Heart left ventricle (tissue), 16 donors: ENCODE results near the gene LIMA1. TPM values are rescaled to one million over a fixed set of nuclear protein-coding genes. Genes with fewer than 3 reads are reported as not detected.

ENCODE experiments used
- ATAC-seq, 4 donors: fragments of 200-7000 bp; cut with Tn5 transposase; one replicate each; pipeline ENCODE4 v1.9.1; 2020 to 2022; ENCODE audit warnings: moderate library complexity in 4 of 4, mild to moderate bottlenecking in 3 of 4, moderate number of reproducible peaks in 1 of 4
- DNase-seq, 5 donors: peaks; one replicate each; pipeline ENCODE4 v3.0.0-alpha.2; 2020
- H3K27ac ChIP-seq, 12 donors: fragments of 200-600 bp; sonication (generic) in 4 of 12; one replicate each; pipeline versions ENCODE4 v1.5.0 to v1.8.0; 2016 to 2022; ENCODE audit warnings: mild to moderate bottlenecking in 2 of 12
- H3K27me3 ChIP-seq, 9 donors: fragments of 200-600 bp; sonication (generic) in 2 of 9; one replicate each; pipeline versions ENCODE4 v1.5.1 to v1.8.0; 2016 to 2022; ENCODE audit warnings: mild to moderate bottlenecking in 3 of 9
- H3K36me3 ChIP-seq, 9 donors: fragments of 200-600 bp; sonication (generic) in 2 of 9; one replicate each; pipeline versions ENCODE4 v1.5.0 to v1.8.0; 2018 to 2022; ENCODE audit warnings: mild to moderate bottlenecking in 2 of 9
- H3K4me1 ChIP-seq, 12 donors: fragments of 200-600 bp; sonication (generic) in 4 of 12; one replicate each; pipeline versions ENCODE4 v1.5.0 to v1.8.0; 2016 to 2022; ENCODE audit warnings: mild to moderate bottlenecking in 3 of 12
- H3K4me3 ChIP-seq, 12 donors: fragments of 200-600 bp; sonication (generic) in 4 of 12; one replicate each; pipeline versions ENCODE4 v1.5.0 to v1.8.0; 2017 to 2022; ENCODE audit warnings: mild to moderate bottlenecking in 9 of 12, moderate library complexity in 4 of 12
- H3K9me3 ChIP-seq, 12 donors: fragments of 200-600 bp; sonication (generic) in 4 of 12; one replicate each; pipeline versions ENCODE4 v1.5.0 to v1.8.0; 2016 to 2022; ENCODE audit warnings: mild to moderate bottlenecking in 1 of 12
- POLR2A ChIP-seq, 2 donors: fragments of 450-650 bp; IDR thresholded peaks; one replicate each; pipeline ENCODE4 v1.6.1; 2017; ENCODE audit warnings: antibody characterized with exemption in 2 of 2, mild to moderate bottlenecking in 2 of 2, moderate library complexity in 2 of 2
- WGBS, 4 donors: extraction: QIAGEN DNeasy Blood & Tissue Kit in 2 of 4; methylation state at CpG; one replicate each; pipeline versions ENCODE4 v1.1.5 to v1.1.7; 2013 to 2018; 5-methylcytosine and 5-hydroxymethylcytosine counted together
- intact Hi-C, 10 donors: fragments of 100-400 bp; cut with DNase I; formaldehyde crosslinking; loops; one replicate each; pipeline versions ENCODE4 v1.11.1 to v1.14.2; 2022
- polyA plus RNA-seq, 2 donors: library from polyadenylated mRNA; stranded (reverse); fragments of 200-250 nt; gene quantifications; one replicate each; pipeline ENCODE4 v1.2.3, GENCODE V29; 2013
- total RNA-seq, 9 donors: library from RNA; depleted of rRNA in 2 of 9; stranded (reverse); fragments of >200 nt in 2 of 9; fragmentation: NEBNext Ultra II Directional in 3 of 9; extraction: Animal tissue kit (Norgen Biotek cat#: 25700) in 3 of 9; gene quantifications; one replicate each; pipeline versions ENCODE4 v1.1.0 to v1.2.4, GENCODE V29; 2016 to 2023
- TF ChIP-seq, protein P1 (sequence below), 12 donors: fragments of 200-600 bp; sonication (generic) in 4 of 12; IDR thresholded peaks; one replicate each; pipeline versions ENCODE4 v1.5.0 to v1.8.0; 2018 to 2022; ENCODE audit warnings: antibody characterized with exemption in 12 of 12, mild to moderate bottlenecking in 5 of 12
- donor health status: ischemic (EF 13 %, LVEDD 7.1; RV severe dilation, severe dysfunction).
- donor health status: healthy with polysubstance abuse.
- donor health status: DM: no; HTN: yes; CAD: no.
- donor health status: DM: no; HTN: no; CAD: no.
- donor health status: ischemic (EF 25% LVEDD 6.9; RV normal size, moderate dysfunction).
- donor health status: ischemic (EF 25% LVEDD 5.7; RV mildly dilated, moderate dysfunction).
- donor health status: healthy.
- donor health status: DM: yes; HTN: yes; CAD: no.
- donor health status: ischemic (EF 35%, LVEDD 5.7; RV mildly dilated, moderate dysfunction).
- donor health status: nonischemic (EF 11% LVEDD 7.7; RV severe dilation, severe dysfunction).
- donor health status: DM: yes; HTN: yes; CAD: no.
- donor health status: PGD.
- donor health status: ischemic (EF 29% LVEDD 5.4; RV normal size, mild dysfunction).
- donor health status: nonischemic (EF 23%, LVEDD 6.1; RV moderate dilation, normal function).

LIMA1 gene
- total and polyA plus RNA-seq, 11 donors, result 11.6 to 38.8 (median 14.7) TPM

- DNase-seq (no peak), ATAC-seq (no peak)
- WGBS, 4 donors, result 89 to 94% (median 90%) methylated on average over 2 of the region's 2 CpGs
- Histone ChIP-seq H3K27me3 (no peaks in the 10 kb centered on the region), H3K27ac (no peak overlapping the region), H3K4me1 (peaks cover 0 to 7% (median 0%) of the 10 kb centered on the region in 12 donors), H3K36me3 (peaks cover 0 to 93% (median 72%) of the 10 kb centered on the region in 9 donors), H3K4me3 (no peak overlapping the region), H3K9me3 (no peaks in the 10 kb centered on the region)
- no peak for TF ChIP-seq POLR2A (IDR thresholded peaks at IDR 0.05)
- TF ChIP-seq, protein P1, sequence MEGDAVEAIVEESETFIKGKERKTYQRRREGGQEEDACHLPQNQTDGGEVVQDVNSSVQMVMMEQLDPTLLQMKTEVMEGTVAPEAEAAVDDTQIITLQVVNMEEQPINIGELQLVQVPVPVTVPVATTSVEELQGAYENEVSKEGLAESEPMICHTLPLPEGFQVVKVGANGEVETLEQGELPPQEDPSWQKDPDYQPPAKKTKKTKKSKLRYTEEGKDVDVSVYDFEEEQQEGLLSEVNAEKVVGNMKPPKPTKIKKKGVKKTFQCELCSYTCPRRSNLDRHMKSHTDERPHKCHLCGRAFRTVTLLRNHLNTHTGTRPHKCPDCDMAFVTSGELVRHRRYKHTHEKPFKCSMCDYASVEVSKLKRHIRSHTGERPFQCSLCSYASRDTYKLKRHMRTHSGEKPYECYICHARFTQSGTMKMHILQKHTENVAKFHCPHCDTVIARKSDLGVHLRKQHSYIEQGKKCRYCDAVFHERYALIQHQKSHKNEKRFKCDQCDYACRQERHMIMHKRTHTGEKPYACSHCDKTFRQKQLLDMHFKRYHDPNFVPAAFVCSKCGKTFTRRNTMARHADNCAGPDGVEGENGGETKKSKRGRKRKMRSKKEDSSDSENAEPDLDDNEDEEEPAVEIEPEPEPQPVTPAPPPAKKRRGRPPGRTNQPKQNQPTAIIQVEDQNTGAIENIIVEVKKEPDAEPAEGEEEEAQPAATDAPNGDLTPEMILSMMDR (IDR thresholded peaks at IDR 0.05), result no peak
- intact Hi-C loops, result loop anchor here in 1 of 10 donors (10.0 kb wide), 1 partner anchor 111 kb away; no protein-coding TSS in a partner anchor
These were observed 79.6 kb downstream of the LIMA1 start for GRCh38 chr12:50203691-50204090.

DNA sequence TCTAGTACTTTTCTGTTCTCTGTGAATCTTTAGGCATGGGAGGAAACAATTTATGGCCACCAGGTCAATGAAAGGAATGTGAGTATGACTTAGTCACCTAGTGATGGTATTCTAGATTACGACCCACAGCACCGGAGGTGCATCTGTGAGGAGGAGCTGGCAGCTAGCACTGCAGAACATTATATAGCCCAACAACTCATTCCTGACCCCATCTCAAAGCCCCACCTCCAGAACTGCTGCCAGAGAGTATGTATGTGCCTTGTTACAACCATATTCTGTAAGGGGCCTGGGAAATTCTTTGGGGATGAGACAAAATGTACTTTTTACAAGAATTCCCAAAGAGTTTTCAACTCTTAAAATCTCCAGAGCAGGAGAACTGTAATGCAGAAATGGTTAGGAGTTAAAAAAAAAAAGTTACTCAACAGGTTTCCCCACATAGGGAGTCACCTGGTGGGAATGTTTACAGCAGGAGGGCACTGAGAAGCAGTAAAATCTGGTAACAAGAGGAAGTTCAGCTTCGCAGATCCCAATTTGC is 81.3 kb downstream of the LIMA1 start:
- Histone ChIP-seq H3K4me3 (no peak overlapping the region), H3K9me3 (no peaks in the 10 kb centered on the region), H3K36me3 (peaks cover 0 to 99% (median 84%) of the 10 kb centered on the region in 9 donors), H3K27ac (no peak overlapping the region), H3K4me1 (peaks cover 0 to 7% (median 0%) of the 10 kb centered on the region in 12 donors), H3K27me3 (no peaks in the 10 kb centered on the region)
- WGBS, 4 donors, result 88 to 96% (median 89%) methylated on average over 3 of the region's 3 CpGs
- no peak for DNase-seq
- no peak for ATAC-seq
- TF ChIP-seq POLR2A (IDR thresholded peaks at IDR 0.05), result no peak
- TF ChIP-seq, protein P1 (IDR thresholded peaks at IDR 0.05), result no peak
- intact Hi-C loops, result loop anchor here in 1 of 10 donors (10.0 kb wide), 1 partner anchor 113 kb away; no protein-coding TSS in a partner anchor

DNA sequence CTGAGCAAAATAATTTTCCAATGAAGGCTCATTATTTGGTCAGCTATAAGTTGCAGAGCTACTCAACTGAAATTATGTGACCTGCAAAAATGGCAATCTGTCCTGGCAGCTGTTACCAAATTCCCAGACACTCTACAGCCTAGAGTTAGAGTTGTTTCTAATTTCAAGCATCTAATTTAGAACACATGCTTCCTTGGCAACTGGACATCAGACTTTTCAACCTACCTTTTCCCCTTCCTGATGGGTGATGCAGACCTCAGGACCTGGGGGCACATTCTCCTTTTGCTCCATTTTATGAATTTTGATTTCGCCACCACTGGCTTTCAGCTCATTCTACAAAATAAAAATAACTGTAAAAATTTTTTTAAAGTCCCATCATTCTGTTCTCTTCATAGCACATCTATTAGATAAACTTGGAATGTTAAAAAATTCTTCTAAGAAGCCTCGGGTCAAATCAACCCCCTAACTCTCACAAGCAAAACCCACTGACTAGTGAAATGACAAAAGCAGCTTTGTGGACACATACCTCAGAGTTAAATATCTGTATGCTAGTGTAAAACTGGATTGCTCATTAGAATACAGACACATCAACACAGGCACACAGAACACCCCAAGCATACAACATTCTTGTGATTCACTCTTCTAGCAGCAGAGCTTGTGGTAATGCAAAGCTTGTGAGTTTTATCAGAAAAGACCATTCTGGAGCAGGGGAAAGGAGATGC is 82.6 kb downstream of the LIMA1 start:
- 71 to 83% (median 75%) methylated on average over 2 of the region's 2 CpGs for WGBS, 4 donors
- Histone ChIP-seq H3K36me3 (peaks cover 0 to 100% (median 90%) of the 10 kb centered on the region in 9 donors), H3K27ac (no peak overlapping the region)

DNA sequence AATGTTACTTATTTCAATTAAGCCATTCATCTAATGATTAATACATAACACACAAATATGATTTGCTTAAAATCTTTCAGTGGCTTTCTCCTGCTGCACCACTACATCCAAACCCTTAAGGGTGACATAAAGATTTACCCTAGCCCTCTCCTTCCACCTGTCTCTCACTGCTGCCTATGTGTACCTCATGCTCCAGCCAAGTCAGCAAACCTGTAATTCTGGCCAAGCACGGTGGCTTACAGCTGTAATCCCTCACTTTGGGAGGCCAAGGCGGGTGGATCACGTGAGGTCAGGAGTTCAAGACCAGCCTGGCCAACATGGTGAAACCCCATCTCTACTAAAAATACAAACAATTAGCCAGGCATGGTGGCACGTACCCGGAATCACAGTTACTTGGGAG is 84.5 kb downstream of the LIMA1 start:
- H3K9me3 ChIP-seq, result no peaks in the 10 kb centered on the region
- WGBS, 4 donors, result 84 to 94% (median 92%) methylated on average over 5 of the region's 5 CpGs
- H3K27me3 ChIP-seq, result no peaks in the 10 kb centered on the region
- H3K36me3 ChIP-seq, result peaks cover 0 to 100% (median 91%) of the 10 kb centered on the region in 9 donors
- intact Hi-C loops, result no loop called here
- no peak for ATAC-seq
- H3K4me1 ChIP-seq, result peaks cover 0 to 7% (median 0%) of the 10 kb centered on the region in 12 donors
- TF ChIP-seq, protein P1 (IDR thresholded peaks at IDR 0.05), result no peak
- no peak for TF ChIP-seq POLR2A (IDR thresholded peaks at IDR 0.05)
- H3K27ac ChIP-seq, result no peak overlapping the region
- no peak overlapping the region for H3K4me3 ChIP-seq
- DNase-seq, result no peak

More for the DNA sequence above, 82.6 kb downstream of the LIMA1 start:
- DNase-seq (no peak), ATAC-seq (no peak)
- Histone ChIP-seq H3K4me3 (no peak overlapping the region), H3K4me1 (peaks cover 0 to 7% (median 0%) of the 10 kb centered on the region in 12 donors), H3K9me3 (no peaks in the 10 kb centered on the region), H3K27me3 (no peaks in the 10 kb centered on the region)
- intact Hi-C loops, result loop anchor here in 1 of 10 donors (10.0 kb wide), 1 partner anchor 114 kb away; no protein-coding TSS in a partner anchor
- TF ChIP-seq, protein P1 (IDR thresholded peaks at IDR 0.05), result no peak
- TF ChIP-seq POLR2A (IDR thresholded peaks at IDR 0.05), result no peak
